ENCODE results near the gene IL4R.

IL4R gene

DNA sequence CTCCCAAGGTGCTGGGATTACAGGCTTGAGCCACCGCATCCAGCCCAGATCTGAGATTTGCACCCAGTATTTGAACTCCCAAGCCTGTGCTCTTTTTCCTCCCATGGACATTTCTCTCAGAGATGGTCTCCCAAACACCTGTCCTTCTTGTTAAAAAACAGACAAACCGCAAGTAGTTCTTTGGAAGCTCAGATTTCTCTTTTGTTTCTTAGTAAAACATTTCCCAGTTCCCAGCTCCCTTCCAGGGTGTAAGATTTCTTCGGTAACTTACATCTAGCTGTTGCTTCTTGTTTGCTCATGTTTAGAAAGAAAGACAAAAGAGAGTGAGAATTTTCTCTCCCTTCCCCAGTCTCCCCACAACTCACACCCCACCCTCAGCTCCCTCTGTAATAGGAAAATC, 36.2 kb downstream of the IL4R start:
- H3K4me3 ChIP-seq (ENCODE audit: low read depth, low read length): no peak overlapping the region
- no peak for DNase-seq (ENCODE audit: low read depth)
- TF ChIP-seq, protein P1, sequence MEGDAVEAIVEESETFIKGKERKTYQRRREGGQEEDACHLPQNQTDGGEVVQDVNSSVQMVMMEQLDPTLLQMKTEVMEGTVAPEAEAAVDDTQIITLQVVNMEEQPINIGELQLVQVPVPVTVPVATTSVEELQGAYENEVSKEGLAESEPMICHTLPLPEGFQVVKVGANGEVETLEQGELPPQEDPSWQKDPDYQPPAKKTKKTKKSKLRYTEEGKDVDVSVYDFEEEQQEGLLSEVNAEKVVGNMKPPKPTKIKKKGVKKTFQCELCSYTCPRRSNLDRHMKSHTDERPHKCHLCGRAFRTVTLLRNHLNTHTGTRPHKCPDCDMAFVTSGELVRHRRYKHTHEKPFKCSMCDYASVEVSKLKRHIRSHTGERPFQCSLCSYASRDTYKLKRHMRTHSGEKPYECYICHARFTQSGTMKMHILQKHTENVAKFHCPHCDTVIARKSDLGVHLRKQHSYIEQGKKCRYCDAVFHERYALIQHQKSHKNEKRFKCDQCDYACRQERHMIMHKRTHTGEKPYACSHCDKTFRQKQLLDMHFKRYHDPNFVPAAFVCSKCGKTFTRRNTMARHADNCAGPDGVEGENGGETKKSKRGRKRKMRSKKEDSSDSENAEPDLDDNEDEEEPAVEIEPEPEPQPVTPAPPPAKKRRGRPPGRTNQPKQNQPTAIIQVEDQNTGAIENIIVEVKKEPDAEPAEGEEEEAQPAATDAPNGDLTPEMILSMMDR (IDR thresholded peaks at IDR 0.05; ENCODE audit: control insufficient read depth, extremely low read depth, insufficient read depth): no peak

DNA sequence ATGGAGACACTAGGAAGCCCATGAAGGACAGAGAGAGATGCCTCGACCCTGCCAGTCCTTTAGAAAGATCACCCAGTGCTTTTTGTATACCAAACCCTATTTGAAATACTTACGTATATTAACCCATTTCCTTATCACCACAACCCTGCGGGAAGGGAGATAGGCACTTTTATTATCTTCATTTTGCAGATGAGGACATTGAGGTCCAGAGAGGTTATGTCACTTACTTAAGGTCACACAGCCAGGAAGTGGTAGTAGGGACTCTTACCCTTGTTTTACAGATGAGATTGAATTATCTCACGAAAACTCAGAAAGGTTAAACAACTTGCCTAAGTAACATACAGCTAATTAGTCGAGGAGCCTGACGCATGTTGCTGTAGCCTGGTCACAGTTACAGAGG, 38.2 kb downstream of the IL4R start:
- TF ChIP-seq, protein P1 (IDR thresholded peaks at IDR 0.05; ENCODE audit: control insufficient read depth, extremely low read depth, insufficient read depth): no peak
- no peak overlapping the region for H3K4me3 ChIP-seq (ENCODE audit: low read depth, low read length)
- DNase-seq (ENCODE audit: low read depth): no peak

DNA sequence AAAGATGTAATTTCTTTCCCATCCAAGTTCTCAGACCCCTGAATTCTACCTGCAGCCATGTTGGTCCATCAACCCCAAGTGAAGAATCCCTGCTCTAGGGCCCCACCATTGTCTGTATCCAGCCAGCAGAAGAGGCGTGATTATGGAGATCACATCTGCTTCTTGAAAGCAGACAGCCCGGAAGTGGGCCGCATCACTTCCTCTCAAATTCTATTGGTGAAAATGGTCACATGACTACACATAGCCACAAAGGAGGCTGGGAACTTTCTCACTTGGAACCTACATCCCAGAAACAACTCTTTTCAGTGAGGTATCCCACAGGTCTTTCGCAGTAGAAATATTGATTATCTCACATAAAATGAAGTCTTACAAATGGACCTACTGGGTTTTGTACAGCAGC, 40.1 kb downstream of the IL4R start:
- H3K4me3 ChIP-seq (ENCODE audit: low read depth, low read length): no peak overlapping the region
- TF ChIP-seq, protein P1 (IDR thresholded peaks at IDR 0.05; ENCODE audit: control insufficient read depth, extremely low read depth, insufficient read depth): no peak
- DNase-seq (ENCODE audit: low read depth): no peak

DNA sequence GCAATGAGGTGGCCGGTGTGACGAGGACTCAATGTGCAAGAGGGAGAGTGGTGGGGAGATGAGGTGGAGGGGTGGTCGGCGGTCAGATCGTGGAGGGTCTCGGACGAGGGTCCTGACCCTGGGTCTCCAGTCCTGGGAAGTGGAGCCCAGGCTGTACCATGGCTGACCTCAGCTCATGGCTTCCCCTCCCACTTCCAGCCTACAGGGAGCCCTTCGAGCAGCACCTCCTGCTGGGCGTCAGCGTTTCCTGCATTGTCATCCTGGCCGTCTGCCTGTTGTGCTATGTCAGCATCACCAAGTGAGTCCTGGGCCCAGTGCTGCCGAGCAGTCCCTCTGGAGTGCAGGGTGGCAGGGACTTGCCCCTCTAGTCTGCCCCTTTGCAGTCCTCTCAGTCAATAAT, 41.8 kb downstream of the IL4R start:
- TF ChIP-seq, protein P1 (IDR thresholded peaks at IDR 0.05; ENCODE audit: control insufficient read depth, extremely low read depth, insufficient read depth): peak; percentile 27; the same call in 1 of the 2 replicates
- no peak for DNase-seq (ENCODE audit: low read depth)
- H3K4me3 ChIP-seq (ENCODE audit: low read depth, low read length): no peak overlapping the region

DNA sequence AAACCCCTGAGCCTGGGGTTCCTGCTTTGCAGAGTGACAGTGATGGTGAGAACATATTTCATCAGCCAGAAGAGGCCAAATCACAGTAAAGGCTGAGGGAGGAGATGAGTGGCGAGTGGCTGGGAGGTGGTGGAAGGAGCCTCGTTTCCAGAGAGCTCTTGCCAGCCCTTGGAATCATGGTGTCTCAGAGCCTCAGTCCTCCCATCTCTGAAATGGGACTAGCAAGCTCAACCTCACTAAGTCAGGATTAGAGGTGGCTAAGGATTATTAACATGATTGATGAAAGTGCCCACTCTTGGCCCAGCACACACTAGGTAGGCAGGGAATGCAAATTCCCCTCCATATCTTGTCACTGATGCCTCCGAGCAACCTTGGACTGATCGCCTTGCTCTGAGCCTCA, 43.0 kb downstream of the IL4R start:
- no peak overlapping the region for H3K4me3 ChIP-seq (ENCODE audit: low read depth, low read length)
- TF ChIP-seq, protein P1 (IDR thresholded peaks at IDR 0.05; ENCODE audit: control insufficient read depth, extremely low read depth, insufficient read depth): no peak
- DNase-seq (ENCODE audit: low read depth): no peak

DNA sequence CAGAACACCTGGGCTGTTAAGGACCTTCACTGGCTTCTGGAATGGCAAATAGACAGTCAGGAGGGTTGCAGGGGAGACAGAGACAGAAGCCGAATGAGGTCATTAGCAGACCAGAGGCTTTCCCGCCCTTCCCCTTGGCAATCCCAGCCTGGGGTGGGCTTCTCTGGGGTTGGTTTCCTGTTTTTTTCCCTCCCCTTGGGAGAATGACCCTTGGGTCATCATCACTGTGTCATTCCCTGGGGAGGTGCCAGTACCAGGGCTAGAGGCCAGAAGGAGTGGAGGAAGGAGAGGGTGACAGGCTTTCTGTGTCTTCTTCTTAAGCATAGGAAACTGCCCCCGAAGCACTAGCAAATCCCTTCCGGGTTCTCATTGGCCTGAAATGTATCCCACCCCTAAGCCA, 45.3 kb downstream of the IL4R start:
- TF ChIP-seq, protein P1 (IDR thresholded peaks at IDR 0.05; ENCODE audit: control insufficient read depth, extremely low read depth, insufficient read depth): no peak
- no peak for DNase-seq (ENCODE audit: low read depth)
- H3K4me3 ChIP-seq (ENCODE audit: low read depth, low read length): no peak overlapping the region

DNA sequence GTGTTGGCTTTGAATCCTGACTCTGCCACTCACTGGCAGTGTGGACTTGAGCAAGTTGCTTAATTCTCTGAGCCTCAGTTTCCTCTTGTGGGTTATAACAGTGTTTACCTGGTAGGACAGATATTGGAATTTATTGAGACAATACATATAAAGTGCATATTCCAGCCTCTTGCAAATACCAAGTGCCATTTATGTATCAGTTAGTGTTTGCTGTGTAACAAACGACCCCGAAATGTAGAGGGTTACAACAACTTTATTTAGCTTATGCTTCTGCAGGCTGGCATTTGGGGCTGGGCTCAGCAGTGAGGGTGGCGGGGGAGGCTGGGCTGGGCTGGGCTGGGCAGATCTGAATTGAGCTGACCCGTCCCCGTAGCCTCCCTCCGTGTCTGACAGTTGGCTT, 45.8 kb downstream of the IL4R start:
- DNase-seq (ENCODE audit: low read depth): no peak
- no peak overlapping the region for H3K4me3 ChIP-seq (ENCODE audit: low read depth, low read length)
- TF ChIP-seq, protein P1 (IDR thresholded peaks at IDR 0.05; ENCODE audit: control insufficient read depth, extremely low read depth, insufficient read depth): no peak

Data from LNCaP clone FGC (cell line).